ENCODE results near the gene PCSK1.
A peak's percentile ranks its signal among the peaks of the same experiment; 100 is the strongest.

- TF ChIP-seq CTCF (IDR thresholded peaks at IDR 0.05): no peak
- no peak for TF ChIP-seq USF2 (IDR thresholded peaks at IDR 0.05)
- no peak for TF ChIP-seq BHLHE40 (IDR thresholded peaks at IDR 0.05; ENCODE audit: low read depth, low read length)
- TF ChIP-seq EP300 (IDR thresholded peaks at IDR 0.05): no peak
- TF ChIP-seq CHD4 (IDR thresholded peaks at IDR 0.05; ENCODE audit: borderline replicate concordance): no peak
- no peak for TF ChIP-seq JUNB (IDR thresholded peaks at IDR 0.05)
- TF ChIP-seq BCL3 (IDR thresholded peaks at IDR 0.05): no peak
- TF ChIP-seq MAFK (IDR thresholded peaks at IDR 0.05; ENCODE audit: partially characterized antibody): no peak
- no peak for TF ChIP-seq JUN (IDR thresholded peaks at IDR 0.05)
- TF ChIP-seq ZFP36 (IDR thresholded peaks at IDR 0.05; ENCODE audit: borderline replicate concordance, partially characterized antibody): no peak
- no peak for TF ChIP-seq POLR2AphosphoS2 (conservative IDR thresholded peaks at IDR 0.05; ENCODE audit: low read length)
- no peak for TF ChIP-seq POLR2A (IDR thresholded peaks at IDR 0.05; ENCODE audit: low read length)
- TF ChIP-seq RAD21 (conservative IDR thresholded peaks at IDR 0.05 in 1 of 2, IDR thresholded peaks at IDR 0.05 in 1 of 2): peak in 1 of 2 experiments; percentile 13; a peak in 1 of 5 replicates
- TF ChIP-seq RCOR1 (IDR thresholded peaks at IDR 0.05; ENCODE audit: low read depth, low read length): no peak
Observed at GRCh38 chr5:96434201-96434645, 1.2 kb upstream of the PCSK1 start.
